Lung (tissue), 12 donors: ENCODE measurements around the gene BET1L. TPM values are rescaled to one million over a fixed set of nuclear protein-coding genes. Genes with fewer than 3 reads are reported as not detected.

Source experiments
- ATAC-seq: fragments of 200-7000 bp; cut with Tn5 transposase; one replicate; pipeline ENCODE4 v1.9.1; 2020; ENCODE audit warnings: moderate number of reproducible peaks; ENCODE audit not compliant: insufficient read depth, low FRiP score
- DNase-seq, 3 donors: peaks; one replicate each; pipeline ENCODE4 v3.0.0-alpha.2; 2013 to 2017
- H3K27ac ChIP-seq, 2 donors: one replicate each; pipeline ENCODE4 v1.5.1; 2013; ENCODE audit warnings: mild to moderate bottlenecking in 2 of 2, moderate library complexity in 2 of 2, control low read depth in 1 of 2, inconsistent platforms in 1 of 2, low read depth in 1 of 2, low read length in 1 of 2
- H3K27me3 ChIP-seq, 3 donors: one replicate each; pipeline ENCODE4 v1.5.1; 2013; ENCODE audit warnings: low read length in 2 of 3; ENCODE audit not compliant: control insufficient read depth in 3 of 3, insufficient read depth in 3 of 3
- H3K36me3 ChIP-seq, 4 donors: one replicate each; pipeline ENCODE4 v1.5.1; 2013; ENCODE audit warnings: low read length in 4 of 4, mild to moderate bottlenecking in 1 of 4, moderate library complexity in 1 of 4; ENCODE audit not compliant: control insufficient read depth in 4 of 4, insufficient read depth in 4 of 4
- H3K4me1 ChIP-seq, 5 donors: one replicate each; pipeline ENCODE4 v1.5.1; 2013; ENCODE audit warnings: low read length in 5 of 5, mild to moderate bottlenecking in 2 of 5, moderate library complexity in 1 of 5; ENCODE audit not compliant: control insufficient read depth in 5 of 5, insufficient read depth in 5 of 5
- H3K4me3 ChIP-seq: one replicate; pipeline ENCODE4 v1.5.1; 2013; ENCODE audit warnings: mild to moderate bottlenecking, control low read depth, moderate library complexity
- H3K9ac ChIP-seq, 2 donors: one replicate each; pipeline ENCODE4 v1.5.1; 2013; ENCODE audit warnings: low read length in 2 of 2, control low read depth in 1 of 2; ENCODE audit not compliant: insufficient read depth in 1 of 2
- H3K9me3 ChIP-seq, 4 donors: one replicate each; pipeline ENCODE4 v1.5.1; 2013; ENCODE audit warnings: low read length in 3 of 4, mild to moderate bottlenecking in 1 of 4, moderate library complexity in 1 of 4; ENCODE audit not compliant: control insufficient read depth in 4 of 4, insufficient read depth in 3 of 4
- CTCF ChIP-seq: IDR thresholded peaks from 2 replicates; pipeline ENCODE4 v1.5.1; 2012; ENCODE audit warnings: mild to moderate bottlenecking; ENCODE audit errors: control extremely low read depth, extremely low read depth
- WGBS, 2 donors: extraction: QIAGEN DNeasy Blood & Tissue Kit; methylation state at CpG; one replicate each; pipeline ENCODE4 v1.1.7; 2013; 5-methylcytosine and 5-hydroxymethylcytosine counted together
- polyA plus RNA-seq, 2 donors: library from polyadenylated mRNA; stranded (reverse); fragments of 200-250 nt; gene quantifications; one replicate each; pipeline ENCODE4 v1.2.1, GENCODE V29; 2013
- total RNA-seq, 2 donors: library from RNA; depleted of rRNA in 1 of 2; stranded (reverse); fragments of >200 nt in 1 of 2; gene quantifications; one replicate each; pipeline ENCODE4 v1.2.1, GENCODE V29; 2014 to 2021
- donor health status: control.
- donor health status: control.
- donor health status: Bipolar disorder and iron deficiency.
- donor health status: healthy.
- donor health status: DM: yes; HTN: yes; CAD: no.

The BET1L gene
- total and polyA plus RNA-seq, 4 donors: 29.7 to 58.7 (median 40.0) TPM

DNA sequence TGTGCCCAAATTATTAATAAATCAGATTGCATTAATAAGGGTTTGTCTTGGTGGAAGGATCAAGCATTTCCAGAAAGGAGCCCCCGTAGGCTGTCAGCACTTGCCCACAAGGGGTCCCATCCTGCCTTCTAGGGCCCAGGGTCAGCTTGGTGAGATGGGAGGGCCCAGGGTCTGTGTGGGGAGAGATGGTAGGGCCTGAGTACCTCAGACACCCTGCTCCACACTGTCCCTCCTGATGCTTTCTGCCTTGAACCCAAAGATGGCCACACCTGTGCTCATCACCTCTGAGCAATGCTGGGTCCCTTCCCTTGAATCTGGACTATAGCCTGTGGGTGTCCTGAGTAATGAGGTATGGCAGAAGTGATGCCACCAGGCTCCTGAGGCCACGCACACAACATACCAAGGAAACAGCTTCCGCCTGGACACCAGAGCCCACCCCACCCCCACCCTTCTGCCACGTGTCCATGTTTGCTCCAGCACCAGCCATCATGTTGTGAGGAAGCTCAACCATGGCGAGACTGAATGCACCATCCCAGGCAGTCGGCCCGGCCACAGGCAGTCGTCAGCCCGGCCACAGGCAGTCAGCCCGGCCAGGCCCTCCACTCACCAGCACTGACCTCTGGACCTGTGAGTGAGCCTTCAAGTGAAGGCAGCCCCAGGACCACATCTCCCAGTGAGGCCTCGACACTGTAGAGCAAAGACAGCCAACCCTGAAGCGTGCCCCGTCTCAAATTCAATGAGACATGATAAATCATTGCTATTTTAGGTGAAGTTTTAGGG is 6.8 kb downstream of the BET1L start:
- Histone ChIP-seq H3K4me3 (no peak overlapping the region), H3K9ac (no peak overlapping the region), H3K9me3 (no peaks in the 10 kb centered on the region), H3K4me1 (peaks cover 0 to 4% (median 0%) of the 10 kb centered on the region in 5 donors), H3K36me3 (peaks cover 0 to 24% (median 15%) of the 10 kb centered on the region in 4 donors), H3K27me3 (no peaks in the 10 kb centered on the region), H3K27ac (no peak overlapping the region)
- 94 to 95% methylated on average over 13 of the region's 13 CpGs for WGBS, 2 donors
- ATAC-seq (no peak), DNase-seq (no peak)
- TF ChIP-seq CTCF: no peak

- WGBS, 2 donors: 86 to 90% methylated on average over 8 of the region's 8 CpGs
- no peak for TF ChIP-seq CTCF
- no peak for ATAC-seq
Observed at GRCh38 chr11:199782-200181, 7.4 kb downstream of the BET1L start.

GRCh38 chr11:199004-199581 is 8.1 kb downstream of the BET1L start:
- H3K9me3 ChIP-seq: no peaks in the 10 kb centered on the region
- H3K4me3 ChIP-seq: no peak overlapping the region
- H3K36me3 ChIP-seq: peaks cover 0 to 11% (median 7%) of the 10 kb centered on the region in 4 donors
- H3K27ac ChIP-seq: no peak overlapping the region
- ATAC-seq: no peak
- 90 to 91% methylated on average over 13 of the region's 13 CpGs for WGBS, 2 donors
- no peak for DNase-seq
- no peak for TF ChIP-seq CTCF
- no peak overlapping the region for H3K9ac ChIP-seq
- H3K27me3 ChIP-seq: no peaks in the 10 kb centered on the region
- H3K4me1 ChIP-seq: peaks cover 0 to 4% (median 0%) of the 10 kb centered on the region in 5 donors

More at GRCh38 chr11:199782-200181, 7.4 kb downstream of the BET1L start:
- H3K27ac ChIP-seq: no peak overlapping the region
- no peak for DNase-seq
- peaks cover 0 to 18% (median 12%) of the 10 kb centered on the region in 4 donors for H3K36me3 ChIP-seq
- peaks cover 0 to 4% (median 0%) of the 10 kb centered on the region in 5 donors for H3K4me1 ChIP-seq
- H3K27me3 ChIP-seq: no peaks in the 10 kb centered on the region
- no peak overlapping the region for H3K4me3 ChIP-seq
- H3K9me3 ChIP-seq: no peaks in the 10 kb centered on the region
- no peak overlapping the region for H3K9ac ChIP-seq
